K562 (cell line): ENCODE results near the gene MS4A6E. TPM values are rescaled to one million over a fixed set of nuclear protein-coding genes. Genes with fewer than 3 reads are reported as not detected.

ENCODE experiments used
- ATAC-seq: fragments of 200-7000 bp; cut with Tn5 transposase; 3 replicates; pipeline ENCODE4 v1.9.1; 2020; ENCODE audit warnings: moderate library complexity
- BruUV-seq: library from RNA; stranded (reverse); fragments of 400-500 nt; replicated peaks from 2 replicates; lab custom pipeline; 2021; lab: Mats Ljungman, UMichigan
- CTCF ChIA-PET: fragments of 300-600 bp; formaldehyde crosslinking; extraction: SDS; loops from one replicate; lab custom pipeline; 2021; ENCODE audit warnings: low intra/inter-chr PET ratio; lab: Yijun Ruan, JAX
- POLR2A ChIA-PET: fragments of 300-600, 350-650 bp; sonication (Branson Sonifier 250); formaldehyde crosslinking; extraction: SDS; loops from one replicate; lab custom pipeline; 2021; ENCODE audit warnings: antibody characterized with exemption, inconsistent platforms; lab: Yijun Ruan, JAX
- DNase-seq, 4 experiments: peaks; one replicate each; pipeline versions ENCODE4 v3.0.0 to v3.0.0-alpha.2; 2011 to 2018; ENCODE audit warnings: low spot score in 3 of 4, mixed read lengths in 3 of 4; ENCODE audit errors: extremely low read depth in 1 of 4
- FAIRE-seq: peaks from 2 replicates; lab custom pipeline; 2011; peaks lifted over from hg19 to GRCh38; lab: Jason Lieb, UNC
- H2AFZ ChIP-seq: 2 replicates; pipeline ENCODE4 v1.6.0; 2011; ENCODE audit warnings: low read depth, low read length, control low read depth, inconsistent platforms
- H3K27ac ChIP-seq: fragments of 200-600 bp; 3 replicates; pipeline ENCODE4 v1.8.0; 2011; ENCODE audit warnings: low read depth, mild to moderate bottlenecking, control low read depth, inconsistent platforms, low read length, moderate library complexity, mixed read lengths; ENCODE audit errors: extremely low read depth
- H3K27me3 ChIP-seq, 2 experiments: fragments of 300-600 bp in 1 of 2; 2 replicates in 1 of 2; 3 replicates in 1 of 2; pipeline versions ENCODE4 v1.6.0 to v1.8.0; 2011; ENCODE audit warnings: inconsistent platforms in 2 of 2, low read length in 2 of 2, mild to moderate bottlenecking in 1 of 2, mixed read lengths in 1 of 2, moderate library complexity in 1 of 2; ENCODE audit not compliant: control insufficient read depth in 2 of 2, insufficient read depth in 2 of 2
- H3K36me3 ChIP-seq: fragments of 300-600 bp; 3 replicates; pipeline ENCODE4 v1.8.0; 2011; ENCODE audit warnings: mild to moderate bottlenecking, low read length, inconsistent platforms; ENCODE audit not compliant: control insufficient read depth, insufficient read depth
- H3K4me1 ChIP-seq, 2 experiments: fragments of 200-600 bp in 1 of 2; replicated peaks in 1 of 2; 2 replicates in 1 of 2; 3 replicates in 1 of 2; pipeline versions ENCODE4 v1.5.1 to v1.8.0; 2011; ENCODE audit warnings: inconsistent platforms in 2 of 2, low read length in 2 of 2, mild to moderate bottlenecking in 1 of 2, mixed read lengths in 1 of 2, moderate library complexity in 1 of 2; ENCODE audit not compliant: control insufficient read depth in 2 of 2, insufficient read depth in 2 of 2
- H3K4me2 ChIP-seq: 2 replicates; pipeline ENCODE4 v1.6.1; 2011; ENCODE audit warnings: low read length, control low read depth, inconsistent platforms, mixed read lengths; ENCODE audit not compliant: insufficient read depth
- H3K4me3 ChIP-seq: fragments of 200-600 bp; sonication (generic), shearing (Covaris generic); 2 replicates; pipeline ENCODE4 v1.5.1; 2016; ENCODE audit warnings: control low read depth, inconsistent platforms
- H3K79me2 ChIP-seq: fragments of 200-600 bp; 3 replicates; pipeline ENCODE4 v1.8.0; 2011; ENCODE audit warnings: low read length, inconsistent platforms; ENCODE audit not compliant: control insufficient read depth, insufficient read depth
- H3K9ac ChIP-seq, 2 experiments: 2 replicates each; pipeline versions ENCODE4 v1.6.0 to v1.6.1; 2011; ENCODE audit warnings: low read depth in 2 of 2, low read length in 2 of 2, control low read depth in 1 of 2, inconsistent platforms in 1 of 2, mild to moderate bottlenecking in 1 of 2, mixed read lengths in 1 of 2; ENCODE audit not compliant: insufficient read depth in 1 of 2
- H3K9me1 ChIP-seq: one replicate; pipeline ENCODE4 v1.6.0; 2011; ENCODE audit warnings: inconsistent platforms, mild to moderate bottlenecking, low read length, moderate library complexity; ENCODE audit not compliant: control insufficient read depth, insufficient read depth
- H3K9me3 ChIP-seq: replicated peaks from 2 replicates; pipeline ENCODE4 v1.5.1; 2011; ENCODE audit warnings: low read depth, low read length, inconsistent platforms; ENCODE audit not compliant: control insufficient read depth, insufficient read depth
- H4K20me1 ChIP-seq: replicated peaks from 2 replicates; pipeline ENCODE4 v1.6.1; 2011; ENCODE audit warnings: low read length, inconsistent platforms, mixed read lengths; ENCODE audit not compliant: control insufficient read depth, insufficient read depth
- GATA2 ChIP-seq: sonication (generic); formaldehyde crosslinking; IDR thresholded peaks from 2 replicates; pipeline ENCODE4 v1.4.0; 2020; ENCODE audit warnings: mild to moderate bottlenecking, missing genetic modification reagents
- GTF2A2 ChIP-seq: IDR thresholded peaks from 2 replicates; pipeline ENCODE4 v1.6.1; 2016; ENCODE audit warnings: mild to moderate bottlenecking, missing genetic modification characterization, missing compliant biosample characterization
- MYBL2 ChIP-seq, 2 experiments: fragments of 450-650 bp in 1 of 2; sonication (generic) in 1 of 2; formaldehyde crosslinking in 1 of 2; IDR thresholded peaks; 2 replicates each; pipeline versions ENCODE4 v1.6.1 to v1.8.1; 2017 to 2022; ENCODE audit warnings: borderline replicate concordance in 1 of 2, inconsistent platforms in 1 of 2, low read depth in 1 of 2, mild to moderate bottlenecking in 1 of 2, missing genetic modification reagents in 1 of 2, moderate library complexity in 1 of 2
- PPARD ChIP-seq: fragments of 250-450 bp; sonication (Bioruptor Pico); IDR thresholded peaks from 2 replicates; pipeline ENCODE4 v1.8.0; 2022; ENCODE audit warnings: inconsistent platforms, mild to moderate bottlenecking, moderate library complexity
- PTRF ChIP-seq: fragments of 450-650 bp; IDR thresholded peaks from 2 replicates; pipeline ENCODE4 v1.6.1; 2016; ENCODE audit warnings: mild to moderate bottlenecking, missing genetic modification characterization, missing compliant biosample characterization
- SOX6 ChIP-seq: fragments of 450-650 bp; IDR thresholded peaks from 2 replicates; pipeline ENCODE4 v1.6.1; 2014; ENCODE audit warnings: mild to moderate bottlenecking
- SPI1 ChIP-seq: IDR thresholded peaks from 2 replicates; pipeline ENCODE4 v1.6.1; 2011; ENCODE audit warnings: low read depth, low read length, control low read depth, borderline replicate concordance
- TAF7 ChIP-seq: fragments of 450-650 bp; IDR thresholded peaks from 2 replicates; pipeline ENCODE4 v1.6.1; 2016; ENCODE audit warnings: missing genetic modification characterization, missing compliant biosample characterization
- XRCC4 ChIP-seq: IDR thresholded peaks from one replicate; pipeline ENCODE4 v1.6.1; 2011; ENCODE audit not compliant: insufficient read depth, insufficient read length; ENCODE audit errors: extremely low read depth
- ZBTB8A ChIP-seq: fragments of 450-650 bp; IDR thresholded peaks from 2 replicates; pipeline ENCODE4 v1.6.1; 2018; ENCODE audit warnings: mild to moderate bottlenecking, moderate library complexity; ENCODE audit not compliant: partially characterized antibody
- ZC3H4 ChIP-seq: sonication (generic); formaldehyde crosslinking; IDR thresholded peaks from 2 replicates; pipeline ENCODE4 v1.9.0; 2021; ENCODE audit warnings: missing genetic modification reagents, borderline replicate concordance
- ZFPM2 ChIP-seq: fragments of 250-450 bp; sonication (Bioruptor Pico); IDR thresholded peaks from 2 replicates; pipeline ENCODE4 v1.5.1; 2022; ENCODE audit warnings: mild to moderate bottlenecking
- ZKSCAN1 ChIP-seq: fragments of 150-350 bp; IDR thresholded peaks from 2 replicates; pipeline ENCODE4 v1.6.1; 2016; ENCODE audit warnings: low read depth, low read length
- ZSCAN29 ChIP-seq: fragments of 450-650 bp; IDR thresholded peaks from 2 replicates; pipeline ENCODE4 v1.6.1; 2017
- WGBS: fragments of 100-300 bp; shearing (Covaris generic); methylation state at CpG from one replicate; pipeline ENCODE4 v1.1.6; 2016; ENCODE audit warnings: low coverage, mixed read lengths; ENCODE audit not compliant: insufficient coverage; ENCODE audit errors: missing lambda C conversion rate; 5-methylcytosine and 5-hydroxymethylcytosine counted together
- in situ Hi-C: fragments of 300-500 bp; cut with MboI; formaldehyde crosslinking; loops from 4 replicates; pipeline ENCODE4 v1.15.0; 2018; ENCODE audit warnings: inconsistent platforms, mixed read lengths
- intact Hi-C: fragments of 100-400 bp; cut with micrococcal nuclease; formaldehyde crosslinking; loops from 2 replicates; pipeline ENCODE4 v1.14.2; 2022
- polyA plus RNA-seq, 8 experiments: library from polyadenylated mRNA; depleted of rRNA in 4 of 8; stranded (reverse) in 5 of 8; unstranded in 3 of 8; fragments of >200 nt; fragmentation: Nextera tagmentation in 2 of 8; fragmentation: Illumina TruSeq in 1 of 8; extraction: Ambion mirVana in 2 of 8; extraction: Trizol in 1 of 8; gene quantifications; 2 replicates each; pipeline versions ENCODE4 v1.2.1 to v1.2.3, GENCODE V29; 2011 to 2014; ENCODE audit warnings: inconsistent platforms in 1 of 8, missing spikeins in 1 of 8
- total RNA-seq, 7 experiments: library from RNA; depleted of rRNA in 6 of 7; stranded (reverse); fragments of >200 nt in 6 of 7; fragmentation: Illumina TruSeq in 2 of 7; extraction: Trizol in 2 of 7; gene quantifications; 2 replicates each; pipeline versions ENCODE4 v1.2.1 to v1.2.3, GENCODE V29; 2011 to 2021; ENCODE audit warnings: low replicate concordance in 1 of 7
- TF ChIP-seq, protein P1 (sequence below): sonication (generic); IDR thresholded peaks from 2 replicates; pipeline ENCODE4 v1.6.1; 2016
- TF ChIP-seq, protein P2 (sequence below), 3 experiments: fragments of 200-800 bp in 1 of 3; sonication (Bioruptor generic) in 1 of 3; sonication (generic) in 1 of 3; formaldehyde crosslinking in 1 of 3; IDR thresholded peaks; 2 replicates each; pipeline versions ENCODE4 v1.6.1 to v1.8.0; 2016 to 2022; ENCODE audit warnings: mild to moderate bottlenecking in 2 of 3, missing compliant biosample characterization in 2 of 3, missing genetic modification characterization in 2 of 3, missing genetic modification reagents in 1 of 3
- TF ChIP-seq, protein P3 (sequence below): fragments of 200-800 bp; sonication (Bioruptor generic); IDR thresholded peaks from 2 replicates; pipeline ENCODE4 v1.6.1; 2017; ENCODE audit warnings: missing genetic modification characterization, missing compliant biosample characterization

MS4A6E gene
- total and polyA plus RNA-seq, 9 of the 15 experiments (the other 6 are each of a cell fraction or from before 2014, with no cell fraction given) = 0.13 to 0.15 TPM; not detected in 7

DNA sequence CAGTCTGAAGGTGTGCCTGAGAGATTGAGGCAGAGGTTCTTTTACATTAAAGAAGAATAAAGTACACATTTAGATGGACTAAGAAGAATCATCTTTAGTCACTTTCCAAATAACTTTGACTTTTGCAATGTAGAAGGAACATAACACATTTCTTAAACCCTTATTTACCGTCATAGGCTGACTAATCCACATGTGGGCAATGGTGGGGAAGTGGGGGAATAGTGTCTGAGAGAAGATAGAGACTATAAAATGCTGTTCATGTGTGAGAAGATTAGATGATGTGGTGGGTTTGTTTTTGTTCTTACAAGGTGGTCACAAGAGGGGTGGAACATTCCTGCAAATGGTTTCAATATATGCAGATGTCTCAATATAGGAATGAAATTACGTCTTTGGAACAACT is 44.8 kb upstream of the MS4A6E start:
- intact Hi-C loops = no loop called here
- no peak for DNase-seq
- CTCF ChIA-PET = no interaction called here
- no peak overlapping the region for H3K4me2 ChIP-seq
- H3K9ac ChIP-seq = no peak overlapping the region
- ATAC-seq = no peak
- FAIRE-seq = no peak
- 9% methylated on average over 2 of the region's 2 CpGs for WGBS
- no peak overlapping the region for H3K27ac ChIP-seq
- no peak overlapping the region for H2AFZ ChIP-seq
- no TSS peak for BruUV-seq
- no peak overlapping the region for H3K4me3 ChIP-seq
- H3K36me3 ChIP-seq = no peaks in the 10 kb centered on the region
- POLR2A ChIA-PET = interaction anchor here (0.7 kb wide), 1 partner anchor 13 kb away, joined by 5 read pairs; no protein-coding TSS in a partner anchor
- H3K79me2 ChIP-seq = no peaks in the 10 kb centered on the region
- H3K27me3 ChIP-seq = no peaks in the 10 kb centered on the region
- H3K9me3 ChIP-seq = no peaks in the 10 kb centered on the region
- TF ChIP-seq ZSCAN29 (no peak), SOX6 (no peak), ZBTB8A (no peak), GATA2 (CRISPR knock-in tag) (no peak), TAF7 (tag) (no peak), PTRF (tag) (no peak), GTF2A2 (tag) (no peak), ZFPM2 (CRISPR knock-in tag) (no peak), PPARD (CRISPR knock-in tag) (no peak), SPI1 (no peak), ZKSCAN1 (no peak), ZC3H4 (CRISPR knock-in tag) (no peak), XRCC4 (no peak), MYBL2 (IDR thresholded peaks at IDR 0.05; ENCODE audit: low read depth) (no peak), MYBL2 (CRISPR knock-in tag; IDR thresholded peaks at IDR 0.05; ENCODE audit: borderline replicate concordance) (no peak)
- TF ChIP-seq, protein P1, sequence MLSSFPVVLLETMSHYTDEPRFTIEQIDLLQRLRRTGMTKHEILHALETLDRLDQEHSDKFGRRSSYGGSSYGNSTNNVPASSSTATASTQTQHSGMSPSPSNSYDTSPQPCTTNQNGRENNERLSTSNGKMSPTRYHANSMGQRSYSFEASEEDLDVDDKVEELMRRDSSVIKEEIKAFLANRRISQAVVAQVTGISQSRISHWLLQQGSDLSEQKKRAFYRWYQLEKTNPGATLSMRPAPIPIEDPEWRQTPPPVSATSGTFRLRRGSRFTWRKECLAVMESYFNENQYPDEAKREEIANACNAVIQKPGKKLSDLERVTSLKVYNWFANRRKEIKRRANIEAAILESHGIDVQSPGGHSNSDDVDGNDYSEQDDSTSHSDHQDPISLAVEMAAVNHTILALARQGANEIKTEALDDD = no peak
- TF ChIP-seq, protein P2, sequence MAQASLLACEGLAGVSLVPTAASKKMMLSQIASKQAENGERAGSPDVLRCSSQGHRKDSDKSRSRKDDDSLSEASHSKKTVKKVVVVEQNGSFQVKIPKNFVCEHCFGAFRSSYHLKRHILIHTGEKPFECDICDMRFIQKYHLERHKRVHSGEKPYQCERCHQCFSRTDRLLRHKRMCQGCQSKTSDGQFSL (CRISPR knock-in tag; IDR thresholded peaks at IDR 0.05) = no peak
- TF ChIP-seq, protein P2 (tag; IDR thresholded peaks at IDR 0.05) = no peak
- TF ChIP-seq, protein P3, sequence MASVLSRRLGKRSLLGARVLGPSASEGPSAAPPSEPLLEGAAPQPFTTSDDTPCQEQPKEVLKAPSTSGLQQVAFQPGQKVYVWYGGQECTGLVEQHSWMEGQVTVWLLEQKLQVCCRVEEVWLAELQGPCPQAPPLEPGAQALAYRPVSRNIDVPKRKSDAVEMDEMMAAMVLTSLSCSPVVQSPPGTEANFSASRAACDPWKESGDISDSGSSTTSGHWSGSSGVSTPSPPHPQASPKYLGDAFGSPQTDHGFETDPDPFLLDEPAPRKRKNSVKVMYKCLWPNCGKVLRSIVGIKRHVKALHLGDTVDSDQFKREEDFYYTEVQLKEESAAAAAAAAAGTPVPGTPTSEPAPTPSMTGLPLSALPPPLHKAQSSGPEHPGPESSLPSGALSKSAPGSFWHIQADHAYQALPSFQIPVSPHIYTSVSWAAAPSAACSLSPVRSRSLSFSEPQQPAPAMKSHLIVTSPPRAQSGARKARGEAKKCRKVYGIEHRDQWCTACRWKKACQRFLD (CRISPR knock-in tag) = no peak
- no peaks in the 10 kb centered on the region for H3K9me1 ChIP-seq
- in situ Hi-C loops = no loop called here
- H3K4me1 ChIP-seq = no peaks in the 10 kb centered on the region; a peak in 1 of 5 replicates
- no peaks in the 10 kb centered on the region for H4K20me1 ChIP-seq
